Mucosa of descending colon (tissue), 3 donors: ENCODE measurements around the gene RHOBTB1. TPM values are rescaled to one million over a fixed set of nuclear protein-coding genes. Genes with fewer than 3 reads are reported as not detected.
A peak's percentile ranks its signal among the peaks of the same experiment; 100 is the strongest.

Experiments
- ATAC-seq: fragments of 200-7000 bp; cut with Tn5 transposase; one replicate; pipeline ENCODE4 v1.9.1; 2020; ENCODE audit warnings: mild to moderate bottlenecking, moderate library complexity
- DNase-seq, 3 donors: peaks; one replicate each; pipeline ENCODE4 v3.0.0-alpha.2; 2020
- H3K36me3 ChIP-seq: fragments of 200-600 bp; one replicate; pipeline ENCODE4 v1.8.0; 2021; ENCODE audit warnings: low read depth, mild to moderate bottlenecking
- H3K4me1 ChIP-seq: fragments of 200-600 bp; one replicate; pipeline ENCODE4 v1.8.0; 2021; ENCODE audit warnings: low read depth, mild to moderate bottlenecking
- H3K4me3 ChIP-seq: fragments of 200-600 bp; one replicate; pipeline ENCODE4 v1.8.0; 2021; ENCODE audit warnings: mild to moderate bottlenecking
- H3K9me3 ChIP-seq: fragments of 200-600 bp; one replicate; pipeline ENCODE4 v1.8.0; 2021; ENCODE audit warnings: mild to moderate bottlenecking
- intact Hi-C, 2 donors: fragments of 100-400 bp; cut with DNase I in 1 of 2; cut with micrococcal nuclease in 1 of 2; formaldehyde crosslinking; loops; one replicate each; pipeline versions ENCODE4 v1.11.0 to v1.11.1; 2022; cut with DNase I, micrococcal nuclease
- total RNA-seq, 3 donors: library from RNA; stranded (reverse); fragmentation: NEBNext Ultra II Directional in 2 of 3; extraction: Animal tissue kit (Norgen Biotek cat#: 25700) in 2 of 3; gene quantifications; one replicate each; pipeline versions ENCODE4 v1.2.1 to v1.2.4, GENCODE V29; 2021 to 2023
- TF ChIP-seq, protein P1 (sequence below): fragments of 200-600 bp; IDR thresholded peaks from one replicate; pipeline ENCODE4 v1.8.0; 2022; ENCODE audit warnings: antibody characterized with exemption, mild to moderate bottlenecking
- donor health status: DM: no; HTN: no; CAD: no; lungs with moderate emphysema.
- donor health status: DM: no; HTN: no; CAD: no.
- donor health status: DM: no; HTN: yes; CAD: no.

Gene RHOBTB1
- total RNA-seq, 3 donors from 2014 or later: 5.8 to 8.0 (median 6.9) TPM

DNA sequence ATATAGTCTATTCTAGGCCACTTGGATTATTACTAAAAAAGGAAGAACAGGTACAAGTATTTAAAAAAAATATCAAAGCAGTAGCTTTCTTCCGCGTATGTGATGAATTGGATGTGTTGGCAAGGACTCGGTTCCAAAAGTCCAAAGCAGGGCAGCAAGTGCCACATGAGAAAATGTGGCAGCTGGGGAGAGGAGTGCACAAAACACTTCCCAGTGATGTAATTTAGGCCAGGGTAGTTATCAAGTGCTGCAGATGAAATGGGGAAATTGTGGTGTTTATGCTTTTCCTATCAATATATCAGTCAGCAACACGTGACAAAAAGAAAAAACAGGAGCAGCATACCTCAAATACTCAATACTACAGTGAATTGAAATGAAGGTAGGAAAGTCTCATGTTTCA, 7.0 kb downstream of the RHOBTB1 start:
- TF ChIP-seq, protein P1, sequence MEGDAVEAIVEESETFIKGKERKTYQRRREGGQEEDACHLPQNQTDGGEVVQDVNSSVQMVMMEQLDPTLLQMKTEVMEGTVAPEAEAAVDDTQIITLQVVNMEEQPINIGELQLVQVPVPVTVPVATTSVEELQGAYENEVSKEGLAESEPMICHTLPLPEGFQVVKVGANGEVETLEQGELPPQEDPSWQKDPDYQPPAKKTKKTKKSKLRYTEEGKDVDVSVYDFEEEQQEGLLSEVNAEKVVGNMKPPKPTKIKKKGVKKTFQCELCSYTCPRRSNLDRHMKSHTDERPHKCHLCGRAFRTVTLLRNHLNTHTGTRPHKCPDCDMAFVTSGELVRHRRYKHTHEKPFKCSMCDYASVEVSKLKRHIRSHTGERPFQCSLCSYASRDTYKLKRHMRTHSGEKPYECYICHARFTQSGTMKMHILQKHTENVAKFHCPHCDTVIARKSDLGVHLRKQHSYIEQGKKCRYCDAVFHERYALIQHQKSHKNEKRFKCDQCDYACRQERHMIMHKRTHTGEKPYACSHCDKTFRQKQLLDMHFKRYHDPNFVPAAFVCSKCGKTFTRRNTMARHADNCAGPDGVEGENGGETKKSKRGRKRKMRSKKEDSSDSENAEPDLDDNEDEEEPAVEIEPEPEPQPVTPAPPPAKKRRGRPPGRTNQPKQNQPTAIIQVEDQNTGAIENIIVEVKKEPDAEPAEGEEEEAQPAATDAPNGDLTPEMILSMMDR: no peak
- intact Hi-C loops: no loop called here
- Histone ChIP-seq H3K4me1 (peaks cover 6% of the 10 kb centered on the region), H3K9me3 (no peaks in the 10 kb centered on the region), H3K4me3 (no peak overlapping the region), H3K36me3 (no peaks in the 10 kb centered on the region)
- DNase-seq (peak in 1 of 3 donors; percentile 19), ATAC-seq (peak; percentile 61)

DNA sequence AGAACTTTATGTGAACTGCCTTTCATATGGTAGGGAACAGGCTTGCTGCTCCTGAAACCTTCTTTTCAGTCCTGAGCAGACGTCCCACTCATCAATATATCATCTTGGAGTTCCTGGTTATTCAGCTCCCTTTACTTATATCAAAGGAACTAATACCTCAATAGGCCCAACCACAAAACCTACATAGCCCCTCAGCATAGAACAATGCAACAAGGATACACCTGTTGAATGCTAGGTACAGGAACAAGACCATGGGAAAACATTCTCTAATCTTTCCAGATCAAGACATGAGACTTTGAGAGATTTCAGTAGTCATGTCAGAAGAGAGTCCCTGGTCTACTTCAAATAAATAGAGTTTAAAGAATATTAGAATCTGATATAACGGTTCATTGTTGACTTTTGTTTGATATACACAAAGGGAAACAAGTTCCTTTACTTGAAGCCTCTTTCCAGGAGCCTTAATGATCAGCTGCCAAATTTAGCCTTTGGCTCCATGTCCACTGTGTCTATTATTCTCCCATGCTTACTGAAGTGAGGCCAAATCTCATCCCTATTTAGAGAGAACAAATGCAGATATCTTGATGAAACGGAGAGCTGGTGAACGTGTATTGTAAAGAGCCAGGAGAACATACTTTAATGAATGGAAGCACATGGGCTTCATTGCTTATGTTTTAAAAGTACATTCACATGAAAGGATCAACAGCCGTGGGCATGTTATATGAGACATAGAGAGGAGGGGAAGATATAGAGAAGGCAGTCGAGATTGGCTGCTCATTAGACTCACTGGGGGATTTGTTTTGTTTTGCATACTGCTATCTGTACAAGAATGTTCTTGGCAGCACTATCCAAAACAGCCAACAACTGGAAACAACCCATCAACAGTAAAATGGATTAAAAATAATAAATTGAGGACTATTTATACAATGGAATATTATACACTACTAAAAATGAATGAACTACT, 9.5 kb downstream of the RHOBTB1 start:
- Histone ChIP-seq H3K4me1 (peaks cover 6% of the 10 kb centered on the region), H3K4me3 (no peak overlapping the region), H3K36me3 (no peaks in the 10 kb centered on the region), H3K9me3 (no peaks in the 10 kb centered on the region)
- DNase-seq (no peak), ATAC-seq (no peak)
- intact Hi-C loops: no loop called here
- TF ChIP-seq, protein P1: no peak

DNA sequence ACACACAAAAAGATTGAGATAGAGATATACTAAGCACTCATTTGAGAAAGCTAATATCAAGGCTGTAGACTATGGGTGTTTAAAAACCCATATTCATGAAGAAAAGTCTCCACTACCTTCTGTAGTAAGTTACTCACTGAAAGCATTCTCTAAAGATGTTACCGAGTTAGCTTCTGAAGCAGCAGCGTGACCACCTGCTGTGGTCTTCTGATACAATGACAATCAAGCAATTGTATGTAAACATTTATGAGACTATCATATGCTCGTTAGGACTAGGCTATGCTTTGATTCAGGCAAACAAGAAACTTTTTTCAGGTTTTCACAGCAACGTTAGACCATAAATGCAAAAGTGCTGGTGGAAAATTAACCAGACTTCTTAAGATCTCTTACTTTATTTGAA, 11.2 kb downstream of the RHOBTB1 start:
- DNase-seq (no peak), ATAC-seq (peak; percentile 12)
- TF ChIP-seq, protein P1: no peak
- Histone ChIP-seq H3K4me1 (peaks cover 6% of the 10 kb centered on the region), H3K9me3 (no peaks in the 10 kb centered on the region), H3K36me3 (no peaks in the 10 kb centered on the region), H3K4me3 (no peak overlapping the region)
- intact Hi-C loops: no loop called here

DNA sequence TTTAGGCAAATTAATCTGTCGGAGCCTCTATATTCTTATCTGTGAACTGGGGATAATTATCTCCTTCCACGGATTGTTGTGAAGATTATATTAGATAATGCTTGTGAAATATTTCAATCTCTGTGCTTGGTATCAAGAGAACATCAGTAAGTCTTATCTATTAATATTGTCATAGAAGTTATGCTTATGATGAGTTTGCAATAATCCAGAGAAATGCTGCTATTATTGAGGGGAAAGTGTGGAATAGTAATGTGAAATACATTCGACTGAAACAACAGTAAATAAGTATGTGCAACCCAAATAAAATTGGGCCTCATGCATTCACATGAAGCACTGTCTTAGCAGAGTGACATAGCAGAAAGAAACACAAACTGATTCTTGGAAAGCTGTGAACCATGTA, 13.7 kb downstream of the RHOBTB1 start:
- TF ChIP-seq, protein P1: no peak
- no peaks in the 10 kb centered on the region for H3K4me1 ChIP-seq
- H3K9me3 ChIP-seq: no peaks in the 10 kb centered on the region
- no peak overlapping the region for H3K4me3 ChIP-seq
- DNase-seq (no peak), ATAC-seq (no peak)
- intact Hi-C loops: no loop called here
- H3K36me3 ChIP-seq: no peaks in the 10 kb centered on the region

DNA sequence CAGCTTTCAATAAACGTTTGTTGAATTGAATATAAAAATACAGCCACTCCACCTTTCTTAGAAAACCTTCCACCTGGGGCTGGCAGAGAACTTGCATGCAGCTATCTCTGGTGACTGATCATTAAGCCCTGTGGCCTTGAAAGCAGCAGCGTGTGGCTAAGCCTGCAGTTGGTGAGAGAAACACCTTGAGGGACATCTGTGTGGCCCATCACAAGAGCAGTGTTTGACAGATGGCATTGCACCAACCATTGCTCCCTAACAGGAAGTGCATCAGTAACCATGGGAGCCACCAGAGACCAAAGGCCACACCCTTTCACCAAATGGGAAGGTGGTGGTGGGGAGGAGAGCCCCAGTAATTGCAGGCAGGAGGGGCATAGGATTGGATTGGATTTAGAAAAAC, 22.4 kb downstream of the RHOBTB1 start:
- H3K36me3 ChIP-seq: no peaks in the 10 kb centered on the region
- intact Hi-C loops: no loop called here
- no peak for DNase-seq
- no peak overlapping the region for H3K4me3 ChIP-seq
- no peaks in the 10 kb centered on the region for H3K9me3 ChIP-seq
- ATAC-seq: peak; percentile 31
- TF ChIP-seq, protein P1: no peak
- H3K4me1 ChIP-seq: no peaks in the 10 kb centered on the region
